Measurements from ENCODE around the gene MAP1LC3B.

Gene MAP1LC3B

GRCh38 chr16:87438611-87438985, 46.5 kb downstream of the MAP1LC3B start:
- H3K36me3 ChIP-seq (ENCODE audit: control insufficient read depth in 2 of 2, insufficient read depth in 1 of 2, low read length in 2 of 2) = peaks cover 0 to 9% of the 10 kb centered on the region in 2 experiments; a peak in 2 of 3 replicates
- H3K4me1 ChIP-seq (ENCODE audit: control insufficient read depth, insufficient read depth, low read length) = peaks cover 3% of the 10 kb centered on the region; the same call in 1 of the 2 replicates
- no peaks in the 10 kb centered on the region for H3K9me3 ChIP-seq (ENCODE audit: control insufficient read depth, insufficient read depth, low read depth, low read length)
- CTCF ChIA-PET = interaction anchor here (0.6 to 0.8 kb wide), 3 partner anchors 18 to 1063 kb away, joined by 3 read pairs; no protein-coding TSS in a partner anchor
- H3K27ac ChIP-seq (ENCODE audit: extremely low read depth, low read depth, low read length) = no peak overlapping the region
- POLR2A ChIA-PET = no interaction called here
- TF ChIP-seq ZFP69B (tag by site-specific recombination; IDR thresholded peaks at IDR 0.05) (peak; percentile 73), ZBTB44 (tag by site-specific recombination; IDR thresholded peaks at IDR 0.05) (no peak), ZNF692 (tag by site-specific recombination; IDR thresholded peaks at IDR 0.05) (peak; percentile 62)
- H3K4me3 ChIP-seq (ENCODE audit: low read depth, low read length) = no peak overlapping the region

GRCh38 chr16:87439926-87440325, 47.8 kb downstream of the MAP1LC3B start:
- ChIA-PET POLR2A (interaction anchor here (0.6 kb wide), 1 partner anchor 39 kb away, joined by 8 read pairs; no protein-coding TSS in a partner anchor), CTCF (no interaction called here)
- H3K4me1 ChIP-seq (ENCODE audit: control insufficient read depth, insufficient read depth, low read length) = peaks cover 3% of the 10 kb centered on the region; the same call in 1 of the 2 replicates
- no peaks in the 10 kb centered on the region for H3K9me3 ChIP-seq (ENCODE audit: control insufficient read depth, insufficient read depth, low read depth, low read length)
- no peak overlapping the region for H3K27ac ChIP-seq (ENCODE audit: extremely low read depth, low read depth, low read length)
- TF ChIP-seq ZNF26 (tag by site-specific recombination; IDR thresholded peaks at IDR 0.05) = no peak
- no peak for TF ChIP-seq PRDM6 (tag by site-specific recombination; IDR thresholded peaks at IDR 0.05)
- no peak for TF ChIP-seq ZNF707 (tag by site-specific recombination; IDR thresholded peaks at IDR 0.05)
- no peak for TF ChIP-seq ZNF791 (tag by site-specific recombination; IDR thresholded peaks at IDR 0.05)
- no peak for TF ChIP-seq WT1 (tag by site-specific recombination; IDR thresholded peaks at IDR 0.05)
- TF ChIP-seq ZNF654 (tag by site-specific recombination; IDR thresholded peaks at IDR 0.05; ENCODE audit: low read depth) = no peak
- TF ChIP-seq ZNF19 (tag by site-specific recombination; IDR thresholded peaks at IDR 0.05; ENCODE audit: low read depth) = no peak
- no peak for TF ChIP-seq TSHZ1 (tag by site-specific recombination; IDR thresholded peaks at IDR 0.05; ENCODE audit: borderline replicate concordance)
- TF ChIP-seq ZNF2 (tag by site-specific recombination; IDR thresholded peaks at IDR 0.05) = no peak
- TF ChIP-seq FEZF1 (tag by site-specific recombination; IDR thresholded peaks at IDR 0.05) = no peak
- peaks cover 0 to 14% of the 10 kb centered on the region in 2 experiments; a peak in 2 of 3 replicates for H3K36me3 ChIP-seq (ENCODE audit: control insufficient read depth in 2 of 2, insufficient read depth in 1 of 2, low read length in 2 of 2)
- H3K4me3 ChIP-seq (ENCODE audit: low read depth, low read length) = no peak overlapping the region
